IMR-90 (cell line): ENCODE data around the gene ZNF208. TPM values are rescaled to one million over a fixed set of nuclear protein-coding genes. Genes with fewer than 3 reads are reported as not detected.

Experiments used
- ATAC-seq: fragments of 200-7000 bp; cut with Tn5 transposase; 2 replicates; pipeline ENCODE4 v1.9.1; 2020; ENCODE audit warnings: low read depth, mild to moderate bottlenecking, moderate library complexity
- BruUV-seq: library from RNA; stranded (reverse); fragments of 400-500 nt; replicated peaks from 2 replicates; lab custom pipeline; 2021; lab: Mats Ljungman, UMichigan
- CTCF ChIA-PET: fragments of 300-600 bp; formaldehyde crosslinking; extraction: SDS; loops from one replicate; lab custom pipeline; 2021; ENCODE audit warnings: antibody characterized with exemption; lab: Yijun Ruan, JAX
- POLR2A ChIA-PET: fragments of 300-600 bp; sonication (Branson Sonifier 250); formaldehyde crosslinking; loops from one replicate; lab custom pipeline; 2022; ENCODE audit warnings: antibody characterized with exemption; ENCODE audit not compliant: unreplicated experiment; lab: Charles Lee
- DNase-seq: peaks from one replicate; pipeline ENCODE4 v3.0.0; 2013
- H2AFZ ChIP-seq: replicated peaks from 2 replicates; pipeline ENCODE3; 2013; ENCODE audit warnings: low read length, mild to moderate bottlenecking; ENCODE audit not compliant: poor library complexity
- H2AK5ac ChIP-seq: 2 replicates; pipeline ENCODE4 v1.6.1; 2013; ENCODE audit warnings: low read depth, low read length, inconsistent platforms
- H2AK9ac ChIP-seq: replicated peaks from 2 replicates; pipeline ENCODE3; 2013; ENCODE audit warnings: mild to moderate bottlenecking, low read depth, low read length, moderate library complexity; ENCODE audit not compliant: poor library complexity
- H2BK120ac ChIP-seq: 2 replicates; pipeline ENCODE4 v1.6.1; 2013; ENCODE audit warnings: low read depth, low read length, inconsistent platforms
- H2BK15ac ChIP-seq: 3 replicates; pipeline ENCODE4 v1.6.1; 2013; ENCODE audit warnings: low read depth, low read length, inconsistent platforms
- H2BK20ac ChIP-seq: 2 replicates; pipeline ENCODE4 v1.6.1; 2013; ENCODE audit warnings: low read depth, mild to moderate bottlenecking, inconsistent platforms, low read length, moderate library complexity
- H2BK5ac ChIP-seq: 2 replicates; pipeline ENCODE4 v1.6.1; 2013; ENCODE audit warnings: mild to moderate bottlenecking, low read depth, low read length, inconsistent platforms; ENCODE audit not compliant: poor library complexity, severe bottlenecking
- H3K14ac ChIP-seq: replicated peaks from 2 replicates; pipeline ENCODE4 v1.6.1; 2013; ENCODE audit warnings: low read depth, low read length, inconsistent platforms
- H3K18ac ChIP-seq: 2 replicates; pipeline ENCODE4 v1.6.1; 2013; ENCODE audit warnings: low read depth, low read length, control low read depth
- H3K23ac ChIP-seq: 2 replicates; pipeline ENCODE4 v1.6.1; 2013; ENCODE audit warnings: low read depth, low read length, inconsistent platforms
- H3K27ac ChIP-seq: 2 replicates; pipeline ENCODE4 v1.5.1; 2013; ENCODE audit warnings: mild to moderate bottlenecking, control low read depth, low read length; ENCODE audit not compliant: insufficient read depth
- H3K27me3 ChIP-seq: 2 replicates; pipeline ENCODE4 v1.6.1; 2013; ENCODE audit warnings: low read length; ENCODE audit not compliant: control insufficient read depth, insufficient read depth
- H3K36me3 ChIP-seq: 2 replicates; pipeline ENCODE4 v1.6.1; 2013; ENCODE audit warnings: low read length, mixed read lengths; ENCODE audit not compliant: control insufficient read depth, insufficient read depth
- H3K4ac ChIP-seq: 2 replicates; pipeline ENCODE4 v1.6.1; 2013; ENCODE audit warnings: low read depth, low read length, inconsistent platforms
- H3K4me1 ChIP-seq: 2 replicates; pipeline ENCODE4 v1.6.1; 2013; ENCODE audit warnings: low read length, mixed read lengths; ENCODE audit not compliant: control insufficient read depth, insufficient read depth
- H3K4me2 ChIP-seq: 2 replicates; pipeline ENCODE4 v1.6.1; 2013; ENCODE audit warnings: low read depth, mild to moderate bottlenecking, control low read depth, low read length, moderate library complexity
- H3K4me3 ChIP-seq: 2 replicates; pipeline ENCODE4 v1.5.1; 2013; ENCODE audit warnings: low read depth, mild to moderate bottlenecking, control low read depth, low read length, moderate library complexity; ENCODE audit not compliant: insufficient read depth
- H3K56ac ChIP-seq: 2 replicates; pipeline ENCODE4 v1.6.1; 2013; ENCODE audit warnings: low read length, inconsistent platforms; ENCODE audit not compliant: insufficient read depth; ENCODE audit errors: extremely low read depth
- H3K79me1 ChIP-seq, 2 experiments: 2 replicates each; pipeline ENCODE4 v1.6.1; 2013; ENCODE audit warnings: low read length in 2 of 2, inconsistent platforms in 1 of 2, low read depth in 1 of 2
- H3K9ac ChIP-seq: 2 replicates; pipeline ENCODE4 v1.6.1; 2013; ENCODE audit warnings: low read depth, low read length, control low read depth
- H3K9me1 ChIP-seq: 2 replicates; pipeline ENCODE4 v1.6.1; 2013; ENCODE audit warnings: low read length, inconsistent platforms; ENCODE audit not compliant: insufficient read depth
- H3K9me3 ChIP-seq: 2 replicates; pipeline ENCODE4 v1.6.1; 2013; ENCODE audit warnings: low read length; ENCODE audit not compliant: control insufficient read depth, insufficient read depth
- H4K20me1 ChIP-seq: 2 replicates; pipeline ENCODE4 v1.6.1; 2013; ENCODE audit warnings: low read length, inconsistent platforms; ENCODE audit not compliant: insufficient read depth
- H4K5ac ChIP-seq: 2 replicates; pipeline ENCODE4 v1.6.1; 2013; ENCODE audit warnings: mild to moderate bottlenecking, low read depth, low read length, control low read depth
- H4K8ac ChIP-seq, 2 experiments: 2 replicates each; pipeline ENCODE4 v1.6.1; 2013; ENCODE audit warnings: low read depth in 2 of 2, low read length in 2 of 2, control low read depth in 1 of 2, inconsistent platforms in 1 of 2
- H4K91ac ChIP-seq: 2 replicates; pipeline ENCODE4 v1.6.1; 2013; ENCODE audit warnings: low read depth, low read length, inconsistent platforms; ENCODE audit not compliant: insufficient read depth
- BHLHE40 ChIP-seq: fragments of 150-350 bp; IDR thresholded peaks from 2 replicates; pipeline ENCODE4 v1.6.1; 2016; ENCODE audit warnings: mild to moderate bottlenecking, low read depth, low read length
- CEBPB ChIP-seq: IDR thresholded peaks from 2 replicates; pipeline ENCODE4 v1.6.1; 2012; ENCODE audit warnings: low read depth, low read length, improper control_type of control experiment
- CHD1 ChIP-seq: IDR thresholded peaks from 2 replicates; pipeline ENCODE4 v1.6.1; 2012; ENCODE audit warnings: low read depth, low read length, improper control_type of control experiment
- MAZ ChIP-seq: IDR thresholded peaks from 2 replicates; pipeline ENCODE4 v1.6.1; 2012; ENCODE audit warnings: low read depth, mild to moderate bottlenecking, low read length, improper control_type of control experiment, moderate library complexity, borderline replicate concordance
- NFE2L2 ChIP-seq: fragments of 150-350 bp; IDR thresholded peaks from 2 replicates; pipeline ENCODE4 v1.6.1; 2016; ENCODE audit warnings: low read depth, mild to moderate bottlenecking, low read length
- POLR2A ChIP-seq: IDR thresholded peaks from 2 replicates; pipeline ENCODE4 v1.6.1; 2012; ENCODE audit warnings: mild to moderate bottlenecking, low read depth, low read length
- RFX5 ChIP-seq: IDR thresholded peaks from 2 replicates; pipeline ENCODE4 v1.8.0; 2012; ENCODE audit warnings: low read depth, mild to moderate bottlenecking, low read length, moderate library complexity
- SMC3 ChIP-seq: fragments of 150-350 bp; IDR thresholded peaks from 2 replicates; pipeline ENCODE4 v1.6.1; 2016; ENCODE audit warnings: low read depth, mild to moderate bottlenecking, antibody characterized with exemption, low read length, moderate library complexity
- WGBS, 2 experiments: methylation state at CpG; one replicate each; pipeline versions ENCODE4 v1.1.5 to v1.1.7; 2013; ENCODE audit warnings: missing lambda C conversion rate in 2 of 2; ENCODE audit not compliant: insufficient read length in 1 of 2; ENCODE audit errors: extremely low coverage in 2 of 2; 5-methylcytosine and 5-hydroxymethylcytosine counted together
- dilution Hi-C: fragments of 300-500 bp; cut with HindIII; formaldehyde crosslinking; loops from one replicate; pipeline ENCODE4 v1.14.3; 2018; ENCODE audit warnings: low sequenced_read_pairs; ENCODE audit not compliant: unreplicated experiment
- in situ Hi-C: fragments of 300-500 bp; cut with MboI; formaldehyde crosslinking; loops from 3 replicates; pipeline ENCODE4 v1.14.3; 2019; ENCODE audit warnings: low sequenced_read_pairs, inconsistent platforms, mixed read lengths
- intact Hi-C: fragments of 100-400 bp; cut with micrococcal nuclease; formaldehyde crosslinking; loops from 2 replicates; pipeline ENCODE4 v1.10.0; 2022
- polyA plus RNA-seq, 3 experiments: library from polyadenylated mRNA; depleted of rRNA; stranded (reverse); fragments of >200 nt; gene quantifications; 2 replicates each; pipeline ENCODE4 v1.2.3, GENCODE V29; 2012; ENCODE audit warnings: low replicate concordance in 1 of 3
- total RNA-seq: library from RNA; depleted of rRNA; stranded (reverse); fragments of >200 nt; gene quantifications from 2 replicates; pipeline ENCODE4 v1.2.3, GENCODE V29; 2012
- TF ChIP-seq, protein P1 (sequence below): fragments of 150-350 bp; IDR thresholded peaks from 2 replicates; pipeline ENCODE4 v1.6.1; 2017; ENCODE audit warnings: mild to moderate bottlenecking, antibody characterized with exemption, low read length, low read depth
- TF ChIP-seq, protein P2 (sequence below): fragments of 150-350 bp; IDR thresholded peaks from 2 replicates; pipeline ENCODE4 v1.6.1; 2016; ENCODE audit warnings: low read depth, mild to moderate bottlenecking, low read length, moderate library complexity, borderline replicate concordance
- TF ChIP-seq, protein P3 (sequence below): conservative IDR thresholded peaks from 2 replicates; pipeline ENCODE4 v1.5.1; 2012; ENCODE audit warnings: mild to moderate bottlenecking, low read depth, low read length, improper control_type of control experiment

The ZNF208 gene
- total and polyA plus RNA-seq, 2 of the 4 experiments (the other 2 are of a cell fraction), result not detected

- dilution Hi-C loops, result no loop called here
- WGBS, 2 experiments, result 34% methylated on average over 4 of the region's 30 CpGs; no CpG with 5 or more reads in 1 of the 2 experiments
Observed at GRCh38 chr19:21940684-21941083, 70.1 kb downstream of the ZNF208 start.

More at GRCh38 chr19:21940684-21941083, 70.1 kb downstream of the ZNF208 start:
- TF ChIP-seq SMC3 (no peak), NFE2L2 (no peak), CHD1 (no peak), RFX5 (no peak), POLR2A (no peak), MAZ (no peak), BHLHE40 (no peak), CEBPB (no peak)
- TF ChIP-seq, protein P1, sequence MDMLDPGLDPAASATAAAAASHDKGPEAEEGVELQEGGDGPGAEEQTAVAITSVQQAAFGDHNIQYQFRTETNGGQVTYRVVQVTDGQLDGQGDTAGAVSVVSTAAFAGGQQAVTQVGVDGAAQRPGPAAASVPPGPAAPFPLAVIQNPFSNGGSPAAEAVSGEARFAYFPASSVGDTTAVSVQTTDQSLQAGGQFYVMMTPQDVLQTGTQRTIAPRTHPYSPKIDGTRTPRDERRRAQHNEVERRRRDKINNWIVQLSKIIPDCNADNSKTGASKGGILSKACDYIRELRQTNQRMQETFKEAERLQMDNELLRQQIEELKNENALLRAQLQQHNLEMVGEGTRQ, result no peak
- TF ChIP-seq, protein P2, sequence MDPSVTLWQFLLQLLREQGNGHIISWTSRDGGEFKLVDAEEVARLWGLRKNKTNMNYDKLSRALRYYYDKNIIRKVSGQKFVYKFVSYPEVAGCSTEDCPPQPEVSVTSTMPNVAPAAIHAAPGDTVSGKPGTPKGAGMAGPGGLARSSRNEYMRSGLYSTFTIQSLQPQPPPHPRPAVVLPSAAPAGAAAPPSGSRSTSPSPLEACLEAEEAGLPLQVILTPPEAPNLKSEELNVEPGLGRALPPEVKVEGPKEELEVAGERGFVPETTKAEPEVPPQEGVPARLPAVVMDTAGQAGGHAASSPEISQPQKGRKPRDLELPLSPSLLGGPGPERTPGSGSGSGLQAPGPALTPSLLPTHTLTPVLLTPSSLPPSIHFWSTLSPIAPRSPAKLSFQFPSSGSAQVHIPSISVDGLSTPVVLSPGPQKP, result no peak
- TF ChIP-seq, protein P3, sequence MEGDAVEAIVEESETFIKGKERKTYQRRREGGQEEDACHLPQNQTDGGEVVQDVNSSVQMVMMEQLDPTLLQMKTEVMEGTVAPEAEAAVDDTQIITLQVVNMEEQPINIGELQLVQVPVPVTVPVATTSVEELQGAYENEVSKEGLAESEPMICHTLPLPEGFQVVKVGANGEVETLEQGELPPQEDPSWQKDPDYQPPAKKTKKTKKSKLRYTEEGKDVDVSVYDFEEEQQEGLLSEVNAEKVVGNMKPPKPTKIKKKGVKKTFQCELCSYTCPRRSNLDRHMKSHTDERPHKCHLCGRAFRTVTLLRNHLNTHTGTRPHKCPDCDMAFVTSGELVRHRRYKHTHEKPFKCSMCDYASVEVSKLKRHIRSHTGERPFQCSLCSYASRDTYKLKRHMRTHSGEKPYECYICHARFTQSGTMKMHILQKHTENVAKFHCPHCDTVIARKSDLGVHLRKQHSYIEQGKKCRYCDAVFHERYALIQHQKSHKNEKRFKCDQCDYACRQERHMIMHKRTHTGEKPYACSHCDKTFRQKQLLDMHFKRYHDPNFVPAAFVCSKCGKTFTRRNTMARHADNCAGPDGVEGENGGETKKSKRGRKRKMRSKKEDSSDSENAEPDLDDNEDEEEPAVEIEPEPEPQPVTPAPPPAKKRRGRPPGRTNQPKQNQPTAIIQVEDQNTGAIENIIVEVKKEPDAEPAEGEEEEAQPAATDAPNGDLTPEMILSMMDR, result no peak
- H3K27ac ChIP-seq, result no peak overlapping the region
- no peak overlapping the region for H3K9ac ChIP-seq
- no peaks in the 10 kb centered on the region for H3K4me1 ChIP-seq
- H4K5ac ChIP-seq, result no peak overlapping the region
- H3K56ac ChIP-seq, result no peak overlapping the region
- H3K23ac ChIP-seq, result no peak overlapping the region
- H2BK20ac ChIP-seq, result no peak overlapping the region
- H4K8ac ChIP-seq, result no peak overlapping the region
- in situ Hi-C loops, result no loop called here
- no peak overlapping the region for H2AFZ ChIP-seq
- ATAC-seq, result no peak
- H2BK120ac ChIP-seq, result no peak overlapping the region
- no peak overlapping the region for H3K18ac ChIP-seq
- no peak overlapping the region for H2BK15ac ChIP-seq
- H4K20me1 ChIP-seq, result no peaks in the 10 kb centered on the region
- H3K9me3 ChIP-seq, result peaks cover 9% of the 10 kb centered on the region
- H3K4ac ChIP-seq, result no peak overlapping the region
- H2BK5ac ChIP-seq, result no peak overlapping the region
- POLR2A ChIA-PET, result interaction anchor here (0.6 kb wide), 1 partner anchor 30 kb away, joined by 3 read pairs; no protein-coding TSS in a partner anchor
- DNase-seq, result no peak
- H3K4me2 ChIP-seq, result no peak overlapping the region
- no peak overlapping the region for H3K14ac ChIP-seq
- no peaks in the 10 kb centered on the region for H3K79me1 ChIP-seq
- CTCF ChIA-PET, result no interaction called here
- no TSS peak for BruUV-seq
- H3K4me3 ChIP-seq, result no peak overlapping the region
- H3K36me3 ChIP-seq, result no peaks in the 10 kb centered on the region
- no peaks in the 10 kb centered on the region for H3K27me3 ChIP-seq
- H3K9me1 ChIP-seq, result no peaks in the 10 kb centered on the region
- intact Hi-C loops, result no loop called here
- H2AK9ac ChIP-seq, result no peak overlapping the region
- no peak overlapping the region for H4K91ac ChIP-seq
- no peak overlapping the region for H2AK5ac ChIP-seq
